Endothelial cell of umbilical vein (primary cell): ENCODE results near the gene PTTG1IP. TPM values are rescaled to one million over a fixed set of nuclear protein-coding genes. Genes with fewer than 3 reads are reported as not detected.

Experiments used
- BruUV-seq: library from RNA; stranded (reverse); fragments of 400-500 nt; replicated peaks from 2 replicates; lab custom pipeline; 2021; lab: Mats Ljungman, UMichigan
- CTCF ChIA-PET: fragments of 300-600, 350-600 bp; sonication (Branson Sonifier 250); formaldehyde crosslinking; loops from one replicate; lab custom pipeline; 2021; ENCODE audit warnings: antibody characterized with exemption, inconsistent platforms; lab: Charles Lee
- POLR2A ChIA-PET: fragments of 300-600, 350-600 bp; sonication (Branson Sonifier 250); formaldehyde crosslinking; loops from one replicate; lab custom pipeline; 2021; ENCODE audit warnings: antibody characterized with exemption, inconsistent platforms; lab: Charles Lee
- DNase-seq: peaks from one replicate; pipeline ENCODE4 v3.0.0-alpha.2; 2011; ENCODE audit warnings: low read depth, low spot score
- FAIRE-seq: peaks from 2 replicates; lab custom pipeline; 2011; peaks lifted over from hg19 to GRCh38; lab: Jason Lieb, UNC
- H2AFZ ChIP-seq: 2 replicates; pipeline ENCODE4 v1.6.0; 2012; ENCODE audit warnings: low read depth, low read length, control low read depth, inconsistent platforms
- H3K27ac ChIP-seq: 2 replicates; pipeline ENCODE4 v1.5.1; 2011; ENCODE audit warnings: low read depth, mild to moderate bottlenecking, control low read depth, low read length, moderate library complexity; ENCODE audit not compliant: insufficient read depth
- H3K27me3 ChIP-seq, 2 experiments: 2 replicates each; pipeline versions ENCODE4 v1.6.0 to v1.6.1; 2011; ENCODE audit warnings: low read length in 2 of 2, mixed read lengths in 1 of 2; ENCODE audit not compliant: control insufficient read depth in 2 of 2, insufficient read depth in 2 of 2
- H3K36me3 ChIP-seq, 2 experiments: 2 replicates in 1 of 2; 3 replicates in 1 of 2; pipeline ENCODE4 v1.5.1; 2011; ENCODE audit warnings: low read length in 2 of 2, mild to moderate bottlenecking in 1 of 2, moderate library complexity in 1 of 2; ENCODE audit not compliant: control insufficient read depth in 2 of 2, insufficient read depth in 2 of 2; ENCODE audit errors: extremely low read depth in 1 of 2
- H3K4me1 ChIP-seq: 3 replicates; pipeline ENCODE4 v1.5.1; 2011; ENCODE audit warnings: mild to moderate bottlenecking, low read length; ENCODE audit not compliant: control insufficient read depth, insufficient read depth; ENCODE audit errors: extremely low read depth
- H3K4me2 ChIP-seq: 2 replicates; pipeline ENCODE4 v1.6.1; 2011; ENCODE audit warnings: low read length, control low read depth, mixed read lengths; ENCODE audit not compliant: insufficient read depth
- H3K4me3 ChIP-seq, 3 experiments: fragments of 200-600 bp in 1 of 3; sonication (generic), shearing (Covaris generic) in 1 of 3; replicated peaks in 1 of 3; 2 replicates each; pipeline ENCODE4 v1.5.1; 2011 to 2016; ENCODE audit warnings: control low read depth in 3 of 3, low read length in 3 of 3, mild to moderate bottlenecking in 2 of 3, inconsistent platforms in 1 of 3, low read depth in 1 of 3, moderate library complexity in 1 of 3; ENCODE audit not compliant: insufficient read depth in 1 of 3
- H3K79me2 ChIP-seq: 2 replicates; pipeline ENCODE4 v1.6.0; 2012; ENCODE audit warnings: low read length, inconsistent platforms; ENCODE audit not compliant: control insufficient read depth, insufficient read depth
- H3K9ac ChIP-seq: replicated peaks from 2 replicates; pipeline ENCODE3; 2011; ENCODE audit warnings: low read length, control low read depth; ENCODE audit not compliant: insufficient read depth; ENCODE audit errors: extremely low read depth
- H3K9me1 ChIP-seq: replicated peaks from 3 replicates; pipeline ENCODE4 v1.6.0; 2011; ENCODE audit warnings: mild to moderate bottlenecking, low read length; ENCODE audit not compliant: control insufficient read depth, insufficient read depth; ENCODE audit errors: extremely low read depth
- H3K9me3 ChIP-seq: replicated peaks from 2 replicates; pipeline ENCODE4 v1.5.1; 2012; ENCODE audit warnings: low read length, inconsistent platforms; ENCODE audit not compliant: control insufficient read depth, insufficient read depth
- H4K20me1 ChIP-seq: replicated peaks from 2 replicates; pipeline ENCODE3; 2011; ENCODE audit warnings: mild to moderate bottlenecking, low read length; ENCODE audit not compliant: control insufficient read depth, insufficient read depth; ENCODE audit errors: extremely low read depth
- EZH2 ChIP-seq: IDR thresholded peaks from 2 replicates; pipeline ENCODE4 v1.6.1; 2012; ENCODE audit warnings: borderline replicate concordance, low read depth, mild to moderate bottlenecking, moderate library complexity, low read length, inconsistent platforms; ENCODE audit not compliant: severe bottlenecking
- FOS ChIP-seq: IDR thresholded peaks from 2 replicates; pipeline ENCODE4 v1.6.1; 2011; ENCODE audit warnings: mild to moderate bottlenecking, low read length, moderate library complexity, borderline replicate concordance; ENCODE audit not compliant: insufficient read depth
- GATA2 ChIP-seq: IDR thresholded peaks from 2 replicates; pipeline ENCODE4 v1.7.0; 2011; ENCODE audit warnings: low read depth, mild to moderate bottlenecking, moderate library complexity, mixed read lengths, low read length; ENCODE audit not compliant: insufficient read length, insufficient read depth
- JUN ChIP-seq: IDR thresholded peaks from 2 replicates; pipeline ENCODE4 v1.6.1; 2011; ENCODE audit warnings: borderline replicate concordance, low read depth; ENCODE audit not compliant: insufficient read length, insufficient read depth
- MYC ChIP-seq: IDR thresholded peaks from one replicate; pipeline ENCODE4 v1.6.1; 2011; ENCODE audit warnings: mild to moderate bottlenecking, low read depth, low read length
- POLR2A ChIP-seq: IDR thresholded peaks from 2 replicates; pipeline ENCODE4 v1.6.1; 2012; ENCODE audit warnings: low read depth, mild to moderate bottlenecking, control low read depth, low read length
- POLR2AphosphoS5 ChIP-seq: IDR thresholded peaks from 2 replicates; pipeline ENCODE4 v1.6.1; 2012; ENCODE audit warnings: low read depth, mild to moderate bottlenecking, control low read depth, low read length, moderate library complexity; ENCODE audit not compliant: insufficient read depth
- dilution Hi-C: fragments of 300-500 bp; cut with MboI; formaldehyde crosslinking; loops from one replicate; pipeline ENCODE4 v1.15.0; 2019; ENCODE audit warnings: low sequenced_read_pairs; ENCODE audit not compliant: extremely low pct_ligation_motif_present
- intact Hi-C: fragments of 100-400 bp; cut with micrococcal nuclease; formaldehyde crosslinking; loops from one replicate; pipeline ENCODE4 v1.10.0; 2022
- polyA plus RNA-seq, 4 experiments: library from polyadenylated mRNA; depleted of rRNA in 3 of 4; stranded (reverse) in 3 of 4; unstranded in 1 of 4; fragments of >200 nt; gene quantifications; 2 replicates each; pipeline versions ENCODE4 v1.2.1 to v1.2.3, GENCODE V29; 2011 to 2012; ENCODE audit warnings: missing spikeins in 1 of 4
- total RNA-seq: library from RNA; stranded (reverse); gene quantifications from 2 replicates; pipeline ENCODE4 v1.2.3, GENCODE V29; 2021
- TF ChIP-seq, protein P1 (sequence below), 2 donors: IDR thresholded peaks; 1 replicate in 1 of 2; 2 replicates in 1 of 2; pipeline ENCODE4 v1.5.1; 2011; ENCODE audit warnings: low read length in 2 of 2, mild to moderate bottlenecking in 2 of 2, moderate library complexity in 2 of 2, control low read depth in 1 of 2, inconsistent platforms in 1 of 2, low read depth in 1 of 2; ENCODE audit not compliant: insufficient read depth in 1 of 2; ENCODE audit errors: extremely low read depth in 1 of 2
- TF ChIP-seq, protein P2 (sequence below): IDR thresholded peaks from 2 replicates; pipeline ENCODE4 v1.6.1; 2011; ENCODE audit not compliant: insufficient read depth, insufficient read length

PTTG1IP gene
- total and polyA plus RNA-seq, 2 donors (not counting 3 experiments of a cell fraction or from before 2014, with no cell fraction given), result 342 to 415 TPM

DNA sequence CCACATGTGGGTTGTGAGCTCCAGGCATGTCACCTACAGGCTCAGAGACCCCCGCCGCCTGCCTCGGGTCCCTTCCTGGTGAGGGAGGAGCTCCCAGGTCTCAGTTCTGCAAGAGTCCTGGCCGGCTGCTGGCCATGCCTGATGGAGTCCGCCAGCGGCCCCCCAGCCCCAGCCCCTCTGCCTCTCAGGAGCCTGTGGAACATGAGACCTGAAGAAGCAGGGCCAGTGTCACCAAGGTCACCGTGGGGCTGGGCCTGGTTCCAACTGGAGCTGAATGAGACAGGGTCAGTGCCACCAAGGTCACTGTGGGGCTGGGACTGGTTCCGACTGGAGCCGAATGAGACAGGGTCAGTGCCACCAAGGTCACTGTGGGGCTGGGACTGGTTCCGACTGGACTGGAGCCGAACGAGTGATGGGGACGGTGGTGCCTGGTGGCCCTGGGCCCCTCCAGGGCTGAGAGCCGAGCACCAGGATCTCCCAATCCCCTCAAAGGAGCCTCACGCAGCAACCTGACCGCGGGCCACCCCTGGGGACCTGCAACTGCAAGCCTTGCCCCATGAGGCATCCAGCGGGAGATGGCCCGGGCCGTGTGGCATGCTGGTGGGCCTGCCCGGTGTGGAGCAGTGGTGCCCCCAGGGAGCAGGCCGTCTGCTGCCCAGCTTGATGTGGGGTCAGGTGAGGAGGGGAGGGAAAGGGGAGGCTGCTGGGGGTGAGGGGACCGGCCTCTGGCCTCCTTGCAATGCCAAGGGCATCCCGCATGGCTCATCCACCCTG, 14.5 kb upstream of the PTTG1IP start:
- CTCF ChIA-PET, result no interaction called here
- no peaks in the 10 kb centered on the region for H3K4me1 ChIP-seq
- POLR2A ChIA-PET, result no interaction called here
- H2AFZ ChIP-seq, result no peak overlapping the region
- no peak overlapping the region for H3K27ac ChIP-seq
- dilution Hi-C loops (no loop called here), intact Hi-C loops (no loop called here)
- DNase-seq, result no peak
- H3K27me3 ChIP-seq, result no peaks in the 10 kb centered on the region
- no peaks in the 10 kb centered on the region for H3K9me1 ChIP-seq
- H3K9ac ChIP-seq, result no peak overlapping the region
- no peaks in the 10 kb centered on the region for H3K9me3 ChIP-seq
- no peak overlapping the region for H3K4me3 ChIP-seq
- TF ChIP-seq GATA2, result no peak
- TF ChIP-seq, protein P1, sequence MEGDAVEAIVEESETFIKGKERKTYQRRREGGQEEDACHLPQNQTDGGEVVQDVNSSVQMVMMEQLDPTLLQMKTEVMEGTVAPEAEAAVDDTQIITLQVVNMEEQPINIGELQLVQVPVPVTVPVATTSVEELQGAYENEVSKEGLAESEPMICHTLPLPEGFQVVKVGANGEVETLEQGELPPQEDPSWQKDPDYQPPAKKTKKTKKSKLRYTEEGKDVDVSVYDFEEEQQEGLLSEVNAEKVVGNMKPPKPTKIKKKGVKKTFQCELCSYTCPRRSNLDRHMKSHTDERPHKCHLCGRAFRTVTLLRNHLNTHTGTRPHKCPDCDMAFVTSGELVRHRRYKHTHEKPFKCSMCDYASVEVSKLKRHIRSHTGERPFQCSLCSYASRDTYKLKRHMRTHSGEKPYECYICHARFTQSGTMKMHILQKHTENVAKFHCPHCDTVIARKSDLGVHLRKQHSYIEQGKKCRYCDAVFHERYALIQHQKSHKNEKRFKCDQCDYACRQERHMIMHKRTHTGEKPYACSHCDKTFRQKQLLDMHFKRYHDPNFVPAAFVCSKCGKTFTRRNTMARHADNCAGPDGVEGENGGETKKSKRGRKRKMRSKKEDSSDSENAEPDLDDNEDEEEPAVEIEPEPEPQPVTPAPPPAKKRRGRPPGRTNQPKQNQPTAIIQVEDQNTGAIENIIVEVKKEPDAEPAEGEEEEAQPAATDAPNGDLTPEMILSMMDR (IDR thresholded peaks at IDR 0.05; ENCODE audit: extremely low read depth in 1 of 2, insufficient read depth in 1 of 2, low read depth in 1 of 2, low read length in 2 of 2), result no peak
- TF ChIP-seq POLR2A, result no peak
- no peak for TF ChIP-seq JUN
- TF ChIP-seq, protein P2, sequence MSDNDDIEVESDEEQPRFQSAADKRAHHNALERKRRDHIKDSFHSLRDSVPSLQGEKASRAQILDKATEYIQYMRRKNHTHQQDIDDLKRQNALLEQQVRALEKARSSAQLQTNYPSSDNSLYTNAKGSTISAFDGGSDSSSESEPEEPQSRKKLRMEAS, result no peak
- no peak for TF ChIP-seq POLR2AphosphoS5
- TF ChIP-seq FOS, result no peak
- no peak for TF ChIP-seq MYC
- TF ChIP-seq EZH2, result no peak
- H4K20me1 ChIP-seq, result no peaks in the 10 kb centered on the region
- H3K79me2 ChIP-seq, result no peaks in the 10 kb centered on the region
- no peak for FAIRE-seq
- H3K4me2 ChIP-seq, result no peak overlapping the region
- no peaks in the 10 kb centered on the region for H3K36me3 ChIP-seq
- no TSS peak for BruUV-seq
